HPDE6-E6E7 (cell line): Measurements from ENCODE around the gene ABLIM2.

Experiments used
- DNase-seq: peaks from one replicate; pipeline ENCODE4 v3.0.0; 2011; ENCODE audit warnings: missing footprints; ENCODE audit errors: extremely low spot score

ABLIM2 gene

DNA sequence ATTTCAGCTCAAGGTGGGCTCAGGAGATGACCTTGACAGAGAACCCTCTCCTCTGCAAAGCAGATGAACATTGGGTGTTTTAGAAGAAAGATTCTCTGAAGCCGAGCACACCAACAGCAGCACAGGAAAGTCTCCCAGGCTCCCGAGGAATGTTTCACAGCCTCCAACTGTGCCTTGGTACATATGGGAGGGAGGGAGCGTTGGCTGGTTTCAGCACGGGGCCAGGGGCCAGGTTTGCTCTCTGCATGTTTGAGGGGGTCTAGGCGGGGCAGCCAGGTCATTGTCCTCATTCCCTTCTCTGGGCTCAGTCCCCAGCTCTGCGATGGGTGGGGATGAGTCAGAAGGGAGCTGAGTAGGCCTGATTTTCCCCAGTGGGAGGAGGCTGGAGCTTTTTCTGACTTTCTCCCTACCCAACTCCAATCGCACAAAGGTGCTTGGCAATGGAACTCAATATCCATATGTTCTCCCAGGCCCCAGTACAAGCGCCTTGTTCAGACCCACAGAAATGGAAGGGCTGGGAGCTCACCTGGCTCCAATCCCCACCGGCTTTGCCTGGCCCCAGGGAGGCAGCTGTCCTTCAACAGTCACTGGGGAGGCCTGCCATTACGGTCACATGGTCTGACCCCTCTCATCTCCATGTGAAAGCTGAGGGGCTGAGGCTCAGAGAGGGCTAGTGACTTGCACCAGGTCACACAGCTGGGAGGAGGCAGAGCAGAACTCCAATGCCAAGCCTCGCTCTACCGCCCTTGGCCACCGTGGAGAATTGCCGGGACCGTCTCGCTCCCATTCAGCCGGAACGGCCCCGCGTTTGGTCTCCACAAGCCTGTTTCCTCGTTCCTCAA, 110.6 kb downstream of the ABLIM2 start:
- DNase-seq: no peak

DNA sequence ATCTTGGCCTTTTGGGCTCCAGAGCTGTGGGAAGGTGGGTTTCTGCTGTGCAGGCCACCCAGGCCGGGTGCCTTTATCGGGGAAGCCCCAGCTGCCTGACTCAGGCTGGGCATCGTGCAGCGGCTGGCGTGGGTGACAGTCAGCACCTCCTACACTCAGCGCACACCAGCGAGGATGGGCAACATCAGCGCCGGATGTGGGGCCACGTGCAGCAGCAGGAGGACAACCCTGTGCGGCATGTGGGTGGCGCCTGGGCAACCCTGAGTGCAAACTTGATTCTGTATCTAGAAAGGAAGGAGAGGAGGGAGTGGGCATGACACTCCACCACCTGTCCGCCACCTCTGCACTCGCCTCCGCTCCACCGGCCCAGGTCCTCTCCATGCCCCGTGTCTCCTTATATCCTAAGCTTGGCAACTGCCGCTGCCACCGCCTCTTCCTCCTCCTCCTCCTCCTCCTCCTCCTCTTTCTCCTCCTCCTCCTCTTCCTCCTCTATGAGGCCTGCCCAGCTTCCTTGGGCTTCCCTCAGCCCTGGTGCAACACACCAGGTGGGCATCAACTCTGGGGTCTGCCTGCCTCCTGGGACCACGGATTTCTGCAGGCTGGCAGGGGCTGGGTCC, 111.6 kb downstream of the ABLIM2 start:
- DNase-seq: no peak

DNA sequence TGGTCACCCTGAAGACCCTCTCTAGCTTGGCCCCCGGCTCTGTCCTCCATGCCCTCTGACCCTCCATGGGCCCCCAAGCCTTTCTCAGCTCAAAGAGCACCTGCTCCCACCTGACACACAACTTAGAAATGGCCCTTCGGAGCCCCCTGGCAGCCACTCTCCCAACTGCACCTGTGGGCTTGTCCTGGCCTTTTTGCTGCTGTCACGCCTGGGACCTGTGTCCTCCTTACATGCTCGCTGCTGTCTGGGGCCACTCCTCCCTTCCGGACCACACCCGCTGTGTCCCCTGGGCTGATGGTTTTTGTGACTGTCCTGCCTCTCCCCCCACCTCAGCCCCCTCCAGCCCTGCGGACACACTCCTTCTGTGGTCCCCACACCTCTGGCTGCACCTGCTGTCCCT, 112.7 kb downstream of the ABLIM2 start:
- no peak for DNase-seq

DNA sequence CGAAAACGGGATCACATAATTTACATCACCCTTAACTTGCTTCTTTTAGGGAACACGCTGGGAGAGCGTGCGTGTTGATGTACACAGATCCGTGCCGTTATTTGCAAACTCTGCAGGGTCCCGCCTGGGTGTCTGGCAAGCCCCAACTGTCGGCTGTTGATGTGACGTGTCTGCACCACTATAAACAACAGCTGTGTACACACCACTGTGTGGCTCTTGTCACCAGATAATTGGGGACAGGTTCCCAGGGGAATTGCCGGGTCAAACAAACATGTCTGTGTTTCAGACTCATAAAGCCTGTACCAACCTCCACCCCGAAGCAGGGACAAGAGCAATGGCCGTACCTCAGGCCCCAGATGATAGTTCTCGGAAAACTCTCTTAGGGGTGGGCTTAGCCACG, 113.9 kb downstream of the ABLIM2 start:
- no peak for DNase-seq

DNA sequence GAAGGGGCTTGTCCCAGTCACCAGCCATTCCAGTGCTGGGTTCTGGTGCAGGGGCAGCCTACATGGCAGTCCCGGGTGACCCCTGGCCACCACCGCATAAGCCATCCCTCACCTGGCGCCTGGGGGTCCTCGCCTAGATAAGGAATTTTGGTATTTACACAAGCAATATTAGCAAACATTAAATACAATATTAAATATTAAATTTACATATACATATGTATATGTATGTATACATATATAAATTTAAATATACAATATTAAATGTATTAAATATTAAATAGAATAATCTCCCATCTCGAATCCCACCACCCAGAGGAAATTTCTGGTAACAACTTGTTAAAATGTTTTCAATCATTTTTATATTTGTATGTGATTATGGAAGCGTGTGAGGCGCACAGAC, 114.4 kb downstream of the ABLIM2 start:
- DNase-seq: no peak

DNA sequence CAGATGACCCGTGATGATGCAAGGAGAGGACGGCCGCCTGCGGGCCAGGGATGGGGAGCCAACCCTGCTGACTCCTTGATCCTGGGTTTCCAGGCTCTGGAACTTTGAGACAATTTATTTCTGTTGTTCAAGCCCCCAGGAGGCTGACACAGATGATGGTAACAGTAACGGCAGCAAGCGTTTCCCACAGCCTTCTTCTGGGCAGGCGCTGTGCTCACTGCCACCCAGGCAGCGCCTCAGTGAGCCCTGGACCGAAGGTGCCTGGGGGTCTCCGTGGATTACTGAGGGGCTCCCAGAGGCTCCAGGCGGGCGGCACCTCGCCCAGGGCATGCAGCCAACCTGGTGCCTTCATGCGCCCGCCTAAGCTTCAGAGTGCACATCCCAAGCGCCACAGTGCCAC, 115.0 kb downstream of the ABLIM2 start:
- no peak for DNase-seq

DNA sequence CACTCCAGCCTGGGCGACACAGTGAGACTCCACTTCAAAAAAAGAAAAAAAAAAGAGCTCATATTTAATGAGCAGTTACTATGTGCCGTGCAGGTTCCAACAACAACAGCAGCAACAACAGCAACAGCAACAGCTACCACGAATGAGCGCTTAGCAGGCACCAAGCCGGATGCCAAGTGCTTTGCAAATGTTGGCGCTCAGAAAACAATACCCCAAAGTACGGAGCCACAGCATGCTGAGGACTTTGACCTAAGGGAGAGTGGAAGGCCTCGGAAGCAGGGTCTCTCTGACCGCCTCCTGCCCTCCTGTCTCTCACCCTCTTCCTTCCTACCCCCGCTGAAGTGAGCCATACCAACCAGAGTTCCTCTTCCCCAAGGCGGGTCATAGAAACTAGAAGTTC, 116.7 kb downstream of the ABLIM2 start:
- no peak for DNase-seq

DNA sequence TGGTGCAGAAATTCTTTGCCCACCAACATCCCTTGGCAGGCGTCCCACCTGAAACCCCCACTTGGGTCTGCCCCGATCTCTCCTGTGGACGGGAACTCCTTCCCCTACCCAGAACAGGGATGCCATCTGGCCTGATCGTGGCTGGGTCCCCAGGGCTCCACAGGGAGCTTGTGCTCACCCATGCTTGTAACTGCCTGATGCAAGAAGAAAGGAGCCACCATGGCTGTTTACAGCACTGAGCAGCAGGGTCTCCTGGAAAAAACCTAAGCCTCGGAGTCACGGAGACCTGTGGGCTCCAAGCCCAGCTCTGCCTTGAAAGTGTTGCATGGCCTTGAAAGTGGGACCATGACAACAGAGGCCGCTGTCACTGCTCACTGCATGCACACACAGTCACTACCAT, 117.4 kb downstream of the ABLIM2 start:
- DNase-seq: no peak

DNA sequence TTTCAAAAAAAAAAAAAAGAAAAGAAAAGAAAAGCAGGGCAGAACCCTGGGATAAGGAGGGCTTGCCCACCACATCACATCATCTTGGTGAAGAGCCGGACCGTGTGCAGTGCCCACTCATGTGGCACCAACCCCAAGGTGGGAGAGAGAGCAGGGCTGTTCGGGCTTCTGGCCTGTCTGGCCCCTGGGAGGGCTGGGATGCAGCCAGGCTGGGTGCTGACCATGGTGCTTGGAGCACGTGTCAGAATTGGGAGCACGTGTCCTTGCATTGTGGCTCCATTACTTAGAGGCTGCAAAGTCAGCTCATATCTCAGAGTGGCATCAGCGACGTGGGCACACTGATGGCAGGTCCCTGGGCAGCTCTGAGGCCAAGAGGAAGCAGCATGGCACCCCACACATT, 118.0 kb downstream of the ABLIM2 start:
- DNase-seq: no peak

DNA sequence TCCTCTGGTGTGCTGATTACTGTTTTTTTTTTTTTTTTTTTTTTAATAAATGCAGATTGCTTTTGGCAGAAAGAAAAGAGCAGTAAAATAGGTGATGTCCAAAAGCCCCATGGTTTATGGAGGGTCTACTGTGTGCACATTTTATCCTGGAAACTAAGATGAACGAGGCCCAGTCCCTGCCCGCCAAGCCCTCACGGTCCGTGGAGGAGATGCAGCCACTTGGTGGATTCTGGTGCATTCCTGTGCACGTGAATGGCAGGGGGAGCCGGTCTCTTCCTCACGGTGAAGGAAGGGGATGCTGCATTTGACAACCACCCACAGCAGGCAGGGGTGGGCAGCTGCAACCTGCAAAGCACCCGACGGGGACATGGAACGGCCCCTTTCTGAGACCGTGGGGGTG, 118.8 kb downstream of the ABLIM2 start:
- no peak for DNase-seq

DNA sequence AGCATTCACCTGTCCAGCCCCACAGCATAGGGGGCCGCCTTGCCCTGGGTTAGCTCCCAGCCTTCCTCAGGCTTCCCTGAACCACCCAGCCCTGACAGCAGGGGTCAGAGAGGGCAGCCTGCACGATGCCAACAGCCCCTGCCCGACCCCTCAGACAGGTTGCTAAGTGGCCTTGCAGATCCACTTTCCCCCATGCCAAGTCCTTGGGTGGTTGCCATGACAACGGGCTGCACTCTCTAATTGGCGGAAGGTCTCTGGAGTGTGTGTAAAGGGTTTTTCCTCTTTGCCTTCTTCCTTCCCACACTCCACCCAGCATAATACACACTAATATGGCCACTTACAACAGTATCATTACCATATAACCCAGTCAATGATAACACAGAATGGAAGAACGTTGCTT, 119.3 kb downstream of the ABLIM2 start:
- DNase-seq: no peak

DNA sequence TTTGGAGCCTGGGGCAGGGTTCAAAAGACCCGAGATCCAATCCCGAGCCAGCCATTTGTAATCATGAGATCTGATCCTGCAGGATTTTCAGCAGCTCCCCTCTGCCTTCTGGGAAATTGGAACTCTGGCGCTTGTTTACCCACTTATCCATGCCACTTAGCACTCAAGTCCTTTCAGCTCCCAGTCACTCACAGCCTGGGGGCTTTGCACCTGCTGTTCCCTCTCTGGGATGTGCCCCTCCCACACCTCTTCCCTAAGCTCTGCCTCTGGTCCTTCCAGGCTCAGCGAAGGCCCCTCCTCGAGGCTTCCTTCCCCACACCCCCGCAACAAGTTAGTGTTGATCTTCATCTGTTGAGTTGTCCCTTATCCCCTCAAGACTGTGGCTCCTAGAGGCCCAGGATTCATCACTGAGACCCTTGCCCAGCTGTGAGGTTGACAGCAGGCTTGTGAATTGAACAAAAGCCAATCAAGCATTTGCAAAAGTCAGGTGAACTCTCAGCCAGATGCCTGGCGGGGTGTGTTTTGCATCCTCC, 119.8 kb downstream of the ABLIM2 start:
- no peak for DNase-seq

DNA sequence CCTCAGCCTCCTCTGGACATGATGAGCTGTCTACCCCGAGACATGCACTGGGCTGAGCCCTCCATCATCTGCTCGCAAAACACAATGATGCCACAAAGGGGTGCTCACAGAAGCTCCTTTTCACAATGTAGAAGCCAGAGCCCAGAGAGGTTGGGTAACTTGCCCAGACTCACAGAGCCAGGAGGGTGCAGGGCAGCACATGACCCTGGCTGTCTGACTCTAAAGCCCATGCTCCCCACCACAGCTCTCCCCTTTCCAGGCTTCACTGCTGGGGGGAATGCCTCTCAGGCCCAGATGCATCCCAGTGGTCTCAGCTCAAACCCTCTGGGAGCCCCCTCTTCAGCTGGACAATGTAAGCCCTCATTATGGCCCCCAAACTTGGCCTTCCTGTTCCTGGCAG, 120.5 kb downstream of the ABLIM2 start:
- DNase-seq: no peak

DNA sequence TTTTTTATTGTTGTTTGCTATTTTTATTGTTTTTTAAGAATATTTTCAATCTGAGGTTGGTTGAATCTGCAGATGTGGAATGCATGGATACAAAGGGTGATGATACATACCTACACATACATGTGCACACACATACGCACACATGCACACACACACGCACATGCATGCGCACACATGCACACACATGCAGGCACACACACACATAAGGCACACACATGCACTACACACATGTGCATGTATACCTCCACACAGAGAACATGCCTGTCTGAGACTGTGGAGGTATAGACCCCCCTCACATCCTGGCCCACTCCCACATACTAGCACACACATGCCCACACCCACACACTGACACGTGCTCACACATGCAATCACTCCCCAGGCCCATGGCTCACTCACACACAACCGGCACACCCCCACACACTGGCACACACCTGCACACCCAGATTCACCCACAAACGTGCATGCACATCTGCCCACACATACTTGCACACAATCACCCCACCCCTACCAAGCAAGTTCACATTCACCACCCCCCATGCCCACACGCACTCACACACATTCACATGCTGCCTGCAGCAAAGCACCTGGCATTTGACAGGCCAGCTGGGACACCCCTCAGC, 121.4 kb downstream of the ABLIM2 start:
- DNase-seq: no peak

DNA sequence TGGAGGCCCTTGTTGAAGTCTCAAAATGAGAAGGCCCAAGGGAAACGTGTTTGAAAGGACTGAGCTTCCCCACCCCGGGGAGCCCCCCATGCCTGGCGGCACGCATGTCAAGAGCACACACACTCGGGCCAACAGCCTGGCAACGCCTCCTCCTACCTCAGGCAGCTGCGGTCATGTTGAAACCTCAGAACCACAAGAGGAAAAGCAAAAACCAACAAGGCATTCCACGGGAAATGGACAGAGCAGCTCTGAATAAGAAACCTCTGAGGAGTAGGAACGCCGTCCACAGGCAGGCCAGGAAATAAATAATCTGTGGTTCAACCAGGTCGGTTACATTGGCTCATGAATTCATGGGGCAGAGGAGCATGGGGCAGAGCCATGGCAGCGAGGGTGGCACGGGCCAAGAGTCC, 123.2 kb downstream of the ABLIM2 start:
- DNase-seq: no peak

DNA sequence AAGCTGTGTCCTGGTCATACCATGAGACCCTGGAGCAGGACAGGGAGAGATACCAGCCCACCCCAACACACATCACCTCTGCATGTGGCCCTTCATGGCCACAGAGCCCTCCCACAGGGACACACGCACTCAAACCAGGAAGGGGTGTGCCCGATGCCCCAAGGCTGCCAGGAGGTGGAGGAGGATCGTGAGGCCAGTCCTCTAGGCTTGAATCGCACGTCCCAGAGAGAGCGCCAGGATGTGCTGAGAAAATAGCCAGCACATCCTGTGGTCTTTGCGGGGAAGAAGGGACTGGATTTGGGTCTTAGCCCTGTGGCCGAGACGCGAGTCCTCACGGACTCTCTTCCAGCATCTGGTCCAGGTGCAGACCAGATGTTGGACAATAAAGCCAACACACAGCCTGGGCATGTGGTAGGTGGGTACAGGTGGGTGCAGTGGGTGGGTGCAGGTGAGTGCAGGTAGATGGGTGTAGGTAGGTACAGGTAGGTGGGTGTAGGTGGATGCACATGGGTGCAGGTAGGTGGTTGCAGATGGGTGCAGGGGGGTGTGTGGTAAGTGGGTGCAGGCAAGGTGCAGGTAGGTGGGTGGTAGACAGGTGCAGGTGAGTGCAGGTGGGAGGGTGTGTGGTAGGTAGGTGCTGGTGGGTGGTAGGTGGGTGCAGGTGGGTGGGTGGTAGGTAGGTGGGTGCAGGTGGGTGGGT, 124.6 kb downstream of the ABLIM2 start:
- no peak for DNase-seq

DNA sequence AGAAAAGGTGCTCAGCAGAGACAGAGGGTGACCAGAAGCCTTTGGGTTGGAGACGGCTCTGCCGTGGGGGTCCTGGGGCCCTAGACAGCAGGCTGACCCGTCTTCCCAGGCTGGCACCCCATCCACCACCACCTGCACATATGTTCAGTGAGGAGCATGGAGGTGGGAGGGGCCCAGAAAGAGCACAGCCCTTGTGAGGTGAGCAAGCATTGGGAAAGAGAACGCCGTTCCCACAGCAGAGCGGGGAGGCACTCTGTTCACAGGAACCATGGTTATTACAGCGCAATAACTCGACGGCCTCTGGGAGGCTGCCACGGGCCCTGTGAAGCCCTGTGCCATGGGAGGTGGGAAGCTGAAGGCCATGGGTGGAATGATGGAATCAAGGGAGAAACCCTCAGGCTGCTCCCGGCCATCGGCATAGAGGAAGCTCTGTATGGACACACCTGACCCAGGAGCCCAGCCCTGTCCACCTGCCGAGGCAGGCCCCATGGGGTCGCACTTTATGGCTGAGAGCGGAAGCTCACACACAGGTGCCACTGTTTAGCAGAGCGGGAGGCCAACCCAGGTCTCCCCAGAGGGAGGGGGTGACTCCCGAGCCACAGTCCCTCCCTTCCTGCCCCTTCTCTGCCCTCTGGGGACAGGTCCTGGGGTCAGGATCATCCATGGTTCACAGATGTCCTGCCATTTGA, 125.4 kb downstream of the ABLIM2 start:
- no peak for DNase-seq

DNA sequence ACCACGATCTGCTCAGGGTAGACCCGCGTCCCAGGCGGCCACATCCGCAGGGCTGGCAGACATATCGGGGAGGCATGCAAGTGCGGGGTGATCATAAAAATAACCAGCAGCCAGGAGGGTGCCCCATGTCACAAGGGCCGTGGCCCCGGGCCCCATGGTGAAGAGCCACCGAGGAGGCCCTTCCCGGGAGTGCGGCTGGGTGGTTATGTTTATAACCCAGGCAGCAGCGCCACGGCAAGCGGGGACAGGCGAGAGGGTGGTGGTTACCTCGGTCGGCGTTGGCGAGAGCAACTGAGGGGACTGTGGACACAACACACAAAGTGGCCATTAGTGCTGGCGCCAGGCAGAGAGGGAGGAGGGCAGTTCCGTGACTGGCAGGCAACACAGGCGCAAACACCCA, 126.2 kb downstream of the ABLIM2 start:
- no peak for DNase-seq

DNA sequence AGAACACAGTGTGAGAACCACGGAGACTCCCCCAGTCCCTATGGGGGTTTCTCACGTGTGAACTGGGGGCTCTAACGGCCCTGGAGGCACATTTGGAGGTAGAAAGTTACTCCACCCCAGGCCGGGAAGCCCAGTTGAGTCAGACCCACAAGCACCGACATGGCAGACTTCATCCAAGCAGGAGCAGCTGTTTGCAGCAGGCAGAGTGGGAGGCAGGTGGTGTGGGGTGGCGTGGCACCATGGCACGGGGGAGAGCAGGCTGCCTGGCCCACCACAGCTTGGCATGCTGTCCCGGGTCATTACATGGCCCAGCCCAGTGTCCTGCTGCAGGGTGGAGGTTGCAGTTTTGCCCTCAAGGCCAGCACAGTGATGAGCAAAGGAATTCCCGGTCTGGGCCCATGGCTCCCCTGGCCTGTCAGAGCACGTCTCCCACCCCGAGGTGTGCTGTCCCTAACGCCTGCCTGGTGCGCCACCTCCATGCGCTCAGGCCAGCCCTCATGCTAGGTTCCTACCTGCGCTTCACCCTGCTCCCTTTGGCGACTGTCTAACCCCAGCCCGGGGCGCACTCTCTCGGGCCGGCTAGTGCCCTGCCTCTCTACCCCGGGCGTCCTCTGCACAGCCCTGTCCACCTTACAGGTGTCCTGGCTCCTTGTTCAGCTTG, 128.4 kb downstream of the ABLIM2 start:
- DNase-seq: peak; percentile 67

DNA sequence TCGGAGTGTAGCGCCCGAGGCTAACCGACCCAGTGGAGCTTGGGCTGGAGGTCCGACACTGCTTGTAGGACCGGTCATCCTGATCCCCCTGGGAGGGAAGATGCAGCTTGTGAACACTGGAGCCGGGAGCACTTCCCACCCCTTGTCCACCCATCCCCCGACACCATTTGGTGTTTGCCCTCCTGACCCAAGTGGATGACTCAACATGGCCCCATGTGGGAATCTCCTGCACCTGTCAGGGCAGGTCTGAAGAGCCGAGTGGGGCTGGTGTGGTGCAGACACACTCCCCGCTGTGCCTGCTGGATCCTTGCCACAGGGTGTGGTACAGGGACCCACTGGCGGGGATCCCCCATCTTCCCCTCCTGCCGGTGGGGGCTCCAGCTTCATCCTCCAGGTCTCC, 128.9 kb downstream of the ABLIM2 start:
- DNase-seq: peak; percentile 71
